Upper lobe of left lung (tissue), 4 donors: Measurements from ENCODE around the gene LSM10.

ENCODE experiments used
- POLR2A ChIP-seq, 4 donors: fragments of 450-650 bp; IDR thresholded peaks; one replicate each; pipeline ENCODE4 v1.5.1; 2016 to 2017; ENCODE audit warnings: antibody characterized with exemption in 4 of 4, mild to moderate bottlenecking in 2 of 4
- POLR2AphosphoS5 ChIP-seq, 2 donors: sonication (generic); formaldehyde crosslinking; IDR thresholded peaks; one replicate each; pipeline ENCODE4 v1.5.1; 2017; ENCODE audit warnings: antibody characterized with exemption in 2 of 2
- TF ChIP-seq, protein P1 (sequence below), 6 experiments: fragments of 450-650 bp in 4 of 6; fragments of 200-600 bp in 2 of 6; sonication (generic) in 2 of 6; IDR thresholded peaks; one replicate each; pipeline ENCODE4 v1.5.1; 2016 to 2019; ENCODE audit warnings: antibody characterized with exemption in 6 of 6

- TF ChIP-seq, protein P1, sequence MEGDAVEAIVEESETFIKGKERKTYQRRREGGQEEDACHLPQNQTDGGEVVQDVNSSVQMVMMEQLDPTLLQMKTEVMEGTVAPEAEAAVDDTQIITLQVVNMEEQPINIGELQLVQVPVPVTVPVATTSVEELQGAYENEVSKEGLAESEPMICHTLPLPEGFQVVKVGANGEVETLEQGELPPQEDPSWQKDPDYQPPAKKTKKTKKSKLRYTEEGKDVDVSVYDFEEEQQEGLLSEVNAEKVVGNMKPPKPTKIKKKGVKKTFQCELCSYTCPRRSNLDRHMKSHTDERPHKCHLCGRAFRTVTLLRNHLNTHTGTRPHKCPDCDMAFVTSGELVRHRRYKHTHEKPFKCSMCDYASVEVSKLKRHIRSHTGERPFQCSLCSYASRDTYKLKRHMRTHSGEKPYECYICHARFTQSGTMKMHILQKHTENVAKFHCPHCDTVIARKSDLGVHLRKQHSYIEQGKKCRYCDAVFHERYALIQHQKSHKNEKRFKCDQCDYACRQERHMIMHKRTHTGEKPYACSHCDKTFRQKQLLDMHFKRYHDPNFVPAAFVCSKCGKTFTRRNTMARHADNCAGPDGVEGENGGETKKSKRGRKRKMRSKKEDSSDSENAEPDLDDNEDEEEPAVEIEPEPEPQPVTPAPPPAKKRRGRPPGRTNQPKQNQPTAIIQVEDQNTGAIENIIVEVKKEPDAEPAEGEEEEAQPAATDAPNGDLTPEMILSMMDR (IDR thresholded peaks at IDR 0.05): no peak
- TF ChIP-seq POLR2A (IDR thresholded peaks at IDR 0.05) (no peak), POLR2AphosphoS5 (IDR thresholded peaks at IDR 0.05) (no peak)
These were observed 44.6 kb upstream of the LSM10 start for GRCh38 chr1:36442337-36442736.
